Transverse colon (tissue), 4 donors: Measurements from ENCODE around the gene PGLYRP2. TPM values are rescaled to one million over a fixed set of nuclear protein-coding genes. Genes with fewer than 3 reads are reported as not detected.

Experiments
- DNase-seq: peaks from one replicate; pipeline ENCODE4 v3.0.0-alpha.2; 2019
- H3K27ac ChIP-seq, 4 donors: fragments of 200-600 bp; sonication (generic); 2 replicates each; pipeline ENCODE4 v1.5.1; 2016 to 2018; ENCODE audit warnings: inconsistent platforms in 4 of 4
- H3K27me3 ChIP-seq: fragments of 200-600 bp; sonication (generic); 2 replicates; pipeline ENCODE4 v1.5.1; 2017; ENCODE audit warnings: inconsistent platforms
- H3K36me3 ChIP-seq, 4 donors: fragments of 200-600 bp; sonication (generic); 2 replicates each; pipeline ENCODE4 v1.5.1; 2017 to 2019; ENCODE audit warnings: inconsistent platforms in 4 of 4
- H3K4me1 ChIP-seq, 4 donors: fragments of 200-600 bp; sonication (generic); 2 replicates each; pipeline ENCODE4 v1.5.1; 2017 to 2020; ENCODE audit warnings: inconsistent platforms in 4 of 4
- H3K4me3 ChIP-seq, 4 donors: fragments of 200-600 bp; sonication (generic); 1 replicate in 1 of 4; 2 replicates in 3 of 4; pipeline versions ENCODE4 v1.5.1 to v1.6.1; 2017 to 2019; ENCODE audit warnings: inconsistent platforms in 4 of 4
- H3K9me3 ChIP-seq, 2 donors: fragments of 200-600 bp; sonication (generic); 2 replicates each; pipeline ENCODE4 v1.5.1; 2017 to 2019; ENCODE audit warnings: inconsistent platforms in 2 of 2
- EP300 ChIP-seq: sonication (generic); formaldehyde crosslinking; IDR thresholded peaks from one replicate; pipeline ENCODE4 v1.6.1; 2017; ENCODE audit warnings: antibody characterized with exemption, low read depth
- POLR2A ChIP-seq: fragments of 450-650 bp; IDR thresholded peaks from one replicate; pipeline ENCODE4 v1.6.1; 2016; ENCODE audit warnings: antibody characterized with exemption, mild to moderate bottlenecking, moderate library complexity
- POLR2AphosphoS5 ChIP-seq, 3 donors: sonication (generic); formaldehyde crosslinking; IDR thresholded peaks; one replicate each; pipeline ENCODE4 v1.6.1; 2016; ENCODE audit warnings: antibody characterized with exemption in 3 of 3
- WGBS, 2 donors: methylation state at CpG; one replicate each; pipeline ENCODE4 v1.1.5; 2018; ENCODE audit warnings: low coverage in 1 of 2; 5-methylcytosine and 5-hydroxymethylcytosine counted together
- in situ Hi-C, 4 donors: fragments of 200-750 bp; cut with MboI; loops; one replicate each; pipeline versions ENCODE4 v1.15.0 to v1.15.1; 2017; ENCODE audit warnings: low sequenced_read_pairs in 3 of 4, low pct_ligation_motif_present in 1 of 4, low pct_unique_long_range_greater_than_20kb in 1 of 4
- intact Hi-C: fragments of 100-400 bp; cut with DNase I; formaldehyde crosslinking; loops from one replicate; pipeline ENCODE4 v1.15.1; 2023; ENCODE audit warnings: low total_unique reads
- total RNA-seq, 4 donors: library from RNA; depleted of rRNA; stranded (reverse); fragments of >200 nt; gene quantifications; one replicate each; pipeline ENCODE4 v1.1.0, GENCODE V29; 2016
- TF ChIP-seq, protein P1 (sequence below), 5 experiments: fragments of 200-600 bp in 3 of 5; fragments of 450-650 bp in 2 of 5; sonication (generic) in 3 of 5; IDR thresholded peaks; 1 replicate in 2 of 5; 2 replicates in 3 of 5; pipeline ENCODE4 v1.5.1; 2016 to 2017; ENCODE audit warnings: antibody characterized with exemption in 5 of 5, inconsistent platforms in 3 of 5, mild to moderate bottlenecking in 2 of 5, moderate library complexity in 1 of 5

Gene PGLYRP2
- total RNA-seq, 4 donors from 2014 or later = not detected

DNA sequence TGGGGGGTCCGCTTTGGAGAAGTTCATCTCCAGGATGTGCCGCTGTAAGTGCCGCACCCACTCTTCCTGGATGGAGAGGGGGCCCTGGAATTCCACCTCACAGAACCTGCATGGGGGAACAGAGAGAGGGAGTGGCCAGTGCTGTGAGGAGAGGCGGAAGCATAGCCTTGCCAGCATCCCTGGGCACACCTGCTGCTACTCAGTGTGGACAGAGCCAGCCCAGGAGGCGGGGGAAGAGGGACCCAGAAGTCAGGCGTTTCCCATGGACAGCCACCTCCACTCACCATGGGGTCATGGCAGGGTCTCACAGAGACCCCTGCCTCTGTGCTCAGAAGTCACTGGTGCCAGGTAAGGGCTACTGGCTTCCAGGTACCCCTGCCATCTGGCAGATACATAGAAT lies 56.2 kb downstream of the PGLYRP2 start:
- Histone ChIP-seq H3K4me3 (no peak overlapping the region), H3K27ac (no peak overlapping the region), H3K4me1 (peaks cover 0 to 14% (median 4%) of the 10 kb centered on the region in 4 donors), H3K36me3 (peaks cover 0 to 37% (median 22%) of the 10 kb centered on the region in 4 donors), H3K9me3 (no peaks in the 10 kb centered on the region), H3K27me3 (no peaks in the 10 kb centered on the region)
- no peak for DNase-seq
- intact Hi-C loops = no loop called here
- TF ChIP-seq EP300 = no peak
- TF ChIP-seq POLR2A = no peak
- no peak for TF ChIP-seq POLR2AphosphoS5 (IDR thresholded peaks at IDR 0.05)
- TF ChIP-seq, protein P1, sequence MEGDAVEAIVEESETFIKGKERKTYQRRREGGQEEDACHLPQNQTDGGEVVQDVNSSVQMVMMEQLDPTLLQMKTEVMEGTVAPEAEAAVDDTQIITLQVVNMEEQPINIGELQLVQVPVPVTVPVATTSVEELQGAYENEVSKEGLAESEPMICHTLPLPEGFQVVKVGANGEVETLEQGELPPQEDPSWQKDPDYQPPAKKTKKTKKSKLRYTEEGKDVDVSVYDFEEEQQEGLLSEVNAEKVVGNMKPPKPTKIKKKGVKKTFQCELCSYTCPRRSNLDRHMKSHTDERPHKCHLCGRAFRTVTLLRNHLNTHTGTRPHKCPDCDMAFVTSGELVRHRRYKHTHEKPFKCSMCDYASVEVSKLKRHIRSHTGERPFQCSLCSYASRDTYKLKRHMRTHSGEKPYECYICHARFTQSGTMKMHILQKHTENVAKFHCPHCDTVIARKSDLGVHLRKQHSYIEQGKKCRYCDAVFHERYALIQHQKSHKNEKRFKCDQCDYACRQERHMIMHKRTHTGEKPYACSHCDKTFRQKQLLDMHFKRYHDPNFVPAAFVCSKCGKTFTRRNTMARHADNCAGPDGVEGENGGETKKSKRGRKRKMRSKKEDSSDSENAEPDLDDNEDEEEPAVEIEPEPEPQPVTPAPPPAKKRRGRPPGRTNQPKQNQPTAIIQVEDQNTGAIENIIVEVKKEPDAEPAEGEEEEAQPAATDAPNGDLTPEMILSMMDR (IDR thresholded peaks at IDR 0.05) = no peak
- in situ Hi-C loops = loop anchor here in 2 of 4 donors (10.0 kb wide), 1 partner anchor 132 kb away; no protein-coding TSS in a partner anchor
- WGBS, 2 donors = 95% methylated on average over 6 of the region's 6 CpGs; no CpG with 5 or more reads in 1 of the 2 donors

- in situ Hi-C loops = loop anchor here in 2 of 4 donors (10.0 kb wide), 1 partner anchor 132 kb away; no protein-coding TSS in a partner anchor
- no peak overlapping the region for H3K4me3 ChIP-seq
- peaks cover 3 to 19% (median 8%) of the 10 kb centered on the region in 4 donors for H3K4me1 ChIP-seq
- peaks cover 0 to 35% (median 21%) of the 10 kb centered on the region in 4 donors for H3K36me3 ChIP-seq
- H3K9me3 ChIP-seq = no peaks in the 10 kb centered on the region
- H3K27me3 ChIP-seq = no peaks in the 10 kb centered on the region
- DNase-seq = no peak
- intact Hi-C loops = no loop called here
- 86% methylated on average over 21 of the region's 22 CpGs; no CpG with 5 or more reads in 1 of the 2 donors for WGBS, 2 donors
- peak overlapping the region in 2 of 4 donors; percentile 30 to 35 for H3K27ac ChIP-seq
- TF ChIP-seq POLR2AphosphoS5 (IDR thresholded peaks at IDR 0.05) (no peak), EP300 (no peak), POLR2A (no peak)
- TF ChIP-seq, protein P1 (IDR thresholded peaks at IDR 0.05) = no peak
Observed at GRCh38 chr19:15422296-15423075, 56.8 kb downstream of the PGLYRP2 start.

DNA sequence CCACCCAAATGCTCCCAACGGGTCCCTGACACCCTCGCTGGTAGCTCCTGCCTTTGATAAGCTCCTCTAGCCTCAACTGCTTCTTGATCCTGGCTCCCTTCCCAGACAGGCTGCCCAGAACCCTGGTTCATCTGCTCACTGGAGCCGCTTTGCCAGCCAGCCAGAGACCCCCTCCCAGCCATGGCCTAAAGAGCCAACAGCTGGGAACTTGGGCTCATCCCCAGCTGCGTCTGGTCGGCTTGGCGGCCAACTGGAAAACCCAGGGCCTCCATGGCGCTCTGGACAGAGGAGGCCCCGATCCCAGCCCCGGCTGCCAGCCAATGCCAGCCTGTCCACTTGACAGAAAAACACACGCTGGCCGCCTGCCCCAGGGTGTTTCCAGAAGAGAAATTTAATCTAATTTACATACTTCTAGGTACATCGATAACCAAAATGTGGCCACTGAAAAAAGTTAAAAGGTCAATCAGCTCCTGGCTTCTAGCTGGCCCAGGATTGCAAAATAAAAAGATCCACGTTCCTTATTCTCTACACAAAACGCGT lies 57.5 kb downstream of the PGLYRP2 start:
- in situ Hi-C loops = loop anchor here in 2 of 4 donors (10.0 kb wide), 1 partner anchor 133 kb away; no protein-coding TSS in a partner anchor
- no peaks in the 10 kb centered on the region for H3K27me3 ChIP-seq
- DNase-seq = no peak
- no peaks in the 10 kb centered on the region for H3K9me3 ChIP-seq
- H3K4me3 ChIP-seq = no peak overlapping the region
- intact Hi-C loops = no loop called here
- peaks cover 10 to 26% (median 15%) of the 10 kb centered on the region in 4 donors for H3K4me1 ChIP-seq
- 74% methylated on average over 15 of the region's 15 CpGs; no CpG with 5 or more reads in 1 of the 2 donors for WGBS, 2 donors
- peaks cover 0 to 32% (median 19%) of the 10 kb centered on the region in 4 donors for H3K36me3 ChIP-seq
- H3K27ac ChIP-seq = peak overlapping the region in 3 of 4 donors; percentile 23 to 35 (median 30)
- TF ChIP-seq, protein P1 (IDR thresholded peaks at IDR 0.05) = no peak
- no peak for TF ChIP-seq POLR2AphosphoS5 (IDR thresholded peaks at IDR 0.05)

- no peak overlapping the region for H3K4me3 ChIP-seq
- no peaks in the 10 kb centered on the region for H3K9me3 ChIP-seq
- in situ Hi-C loops = loop anchor here in 2 of 4 donors (10.0 kb wide), 1 partner anchor 134 kb away; no protein-coding TSS in a partner anchor
- H3K4me1 ChIP-seq = peaks cover 12 to 31% (median 20%) of the 10 kb centered on the region in 4 donors
- intact Hi-C loops = no loop called here
- no peak for DNase-seq
- H3K27ac ChIP-seq = peak overlapping the region in 3 of 4 donors; percentile 23 to 35 (median 30)
- TF ChIP-seq POLR2AphosphoS5 (IDR thresholded peaks at IDR 0.05) (no peak), EP300 (no peak), POLR2A (no peak)
- TF ChIP-seq, protein P1 (IDR thresholded peaks at IDR 0.05) = no peak
- peaks cover 0 to 30% (median 18%) of the 10 kb centered on the region in 4 donors for H3K36me3 ChIP-seq
- H3K27me3 ChIP-seq = no peaks in the 10 kb centered on the region
- WGBS, 2 donors = 81 to 82% methylated on average over 2 to 12 of the region's 12 CpGs
Observed at GRCh38 chr19:15421136-15421695, 58.1 kb downstream of the PGLYRP2 start.
